Activated CD4-positive, alpha-beta memory T cell treated with anti-CD3 and anti-CD28 coated beads for 36 hours (primary cell): ENCODE measurements around the gene DNASE1L1. TPM values are rescaled to one million over a fixed set of nuclear protein-coding genes. Genes with fewer than 3 reads are reported as not detected.

Source experiments
- CTCF ChIA-PET: fragments of 350-600 bp; sonication (Branson Sonifier 250); formaldehyde crosslinking; loops from one replicate; lab custom pipeline; 2021; ENCODE audit warnings: antibody characterized with exemption, inconsistent platforms; lab: Charles Lee
- POLR2A ChIA-PET: fragments of 350-600 bp; sonication (Branson Sonifier 250); formaldehyde crosslinking; loops from one replicate; lab custom pipeline; 2021; ENCODE audit warnings: antibody characterized with exemption; lab: Charles Lee
- DNase-seq: peaks from one replicate; pipeline ENCODE4 v3.0.0-alpha.2; 2020
- H3K27ac Mint-ChIP-seq: one replicate; pipeline ENCODE4 v1.8.0; 2021; ENCODE audit warnings: mixed read lengths
- H3K27me3 Mint-ChIP-seq: one replicate; pipeline ENCODE4 v1.8.0; 2021; ENCODE audit warnings: mixed read lengths
- H3K36me3 Mint-ChIP-seq: one replicate; pipeline ENCODE4 v1.8.0; 2021; ENCODE audit warnings: mixed read lengths
- H3K4me1 Mint-ChIP-seq: one replicate; pipeline ENCODE4 v1.8.0; 2021; ENCODE audit warnings: low read depth, mixed read lengths
- H3K4me3 Mint-ChIP-seq: one replicate; pipeline ENCODE4 v1.8.0; 2021; ENCODE audit warnings: mild to moderate bottlenecking, mixed read lengths
- H3K9me3 Mint-ChIP-seq: one replicate; pipeline ENCODE4 v1.8.0; 2021; ENCODE audit warnings: mixed read lengths
- intact Hi-C: fragments of 100-400 bp; cut with micrococcal nuclease; formaldehyde crosslinking; loops from one replicate; pipeline ENCODE4 v1.15.1; 2023
- total RNA-seq, 2 experiments: library from RNA; stranded (reverse); gene quantifications; one replicate each; pipeline ENCODE4 v1.2.3, GENCODE V29; 2021

The DNASE1L1 gene
- total RNA-seq, 2 experiments from 2014 or later, result 12.5 to 13.3 TPM

- H3K36me3 Mint-ChIP-seq, result peaks cover 8% of the 10 kb centered on the region
- no peaks in the 10 kb centered on the region for H3K27me3 Mint-ChIP-seq
- H3K4me1 Mint-ChIP-seq, result peaks cover 24% of the 10 kb centered on the region
- H3K4me3 Mint-ChIP-seq, result peak within 1 kb of the TSS; percentile 83
- no peaks in the 10 kb centered on the region for H3K9me3 Mint-ChIP-seq
- peak; percentile 97 for DNase-seq
- CTCF ChIA-PET, result interaction anchor here (0.9 kb wide), 1 partner anchor 148 kb away, joined by 3 read pairs; no protein-coding TSS in a partner anchor
- intact Hi-C loops, result loop anchor here (1.0 to 10.0 kb wide), 5 partner anchors 10 to 451 kb away; partner anchors contain the start of genes GDI1, HCFC1, MECP2 and TMEM187
- POLR2A ChIA-PET, result interaction anchor here (0.6 to 1.1 kb wide), 3 partner anchors 8 to 20 kb away, joined by 3 read pairs; no protein-coding TSS in a partner anchor
- peak within 1 kb of the TSS; percentile 87 for H3K27ac Mint-ChIP-seq
Measured at GRCh38 chrX:154378799-154379568, 30.1 kb downstream of the DNASE1L1 start, which contains the start of gene EMD. Gene EMD, plus strand, starts transcription at chrX:154379295. Its CDS starts 190 bp downstream, at chrX:154379485.

GRCh38 chrX:154378059-154378798 lies 30.8 kb downstream of the DNASE1L1 start:
- peaks cover 8% of the 10 kb centered on the region for H3K36me3 Mint-ChIP-seq
- H3K4me1 Mint-ChIP-seq, result peaks cover 27% of the 10 kb centered on the region
- peak overlapping the region; percentile 82 for H3K27ac Mint-ChIP-seq
- ChIA-PET POLR2A (interaction anchor here (0.6 to 1.0 kb wide), 2 partner anchors 7 to 21 kb away, joined by 3 read pairs; no protein-coding TSS in a partner anchor), CTCF (interaction anchor here (0.5 to 0.9 kb wide), 2 partner anchors 149 kb away, joined by 3 read pairs; no protein-coding TSS in a partner anchor)
- peak overlapping the region; percentile 73 for H3K4me3 Mint-ChIP-seq
- H3K27me3 Mint-ChIP-seq, result no peaks in the 10 kb centered on the region
- H3K9me3 Mint-ChIP-seq, result no peaks in the 10 kb centered on the region
- intact Hi-C loops, result loop anchor here (1.0 to 10.0 kb wide), 4 partner anchors 59 to 450 kb away; partner anchors contain the start of genes GDI1, HCFC1, MECP2 and TMEM187
- DNase-seq, result peak; percentile 43

GRCh38 chrX:154376774-154377173 lies 32.3 kb downstream of the DNASE1L1 start:
- Mint-ChIP-seq H3K4me1 (peaks cover 34% of the 10 kb centered on the region), H3K36me3 (peaks cover 8% of the 10 kb centered on the region), H3K9me3 (no peaks in the 10 kb centered on the region), H3K27me3 (no peaks in the 10 kb centered on the region), H3K27ac (peak overlapping the region; percentile 82), H3K4me3 (no peak overlapping the region)
- POLR2A ChIA-PET, result no interaction called here
- CTCF ChIA-PET, result no interaction called here
- no peak for DNase-seq
- intact Hi-C loops, result loop anchor here (5.0 to 10.0 kb wide), 3 partner anchors 61 to 402 kb away; partner anchors contain the start of genes GDI1, HCFC1, MECP2 and TMEM187

GRCh38 chrX:154375156-154375504 lies 33.9 kb downstream of the DNASE1L1 start:
- intact Hi-C loops, result loop anchor here (5.0 to 10.0 kb wide), 3 partner anchors 62 to 400 kb away; partner anchors contain the start of genes GDI1, HCFC1, MECP2 and TMEM187
- Mint-ChIP-seq H3K4me1 (peaks cover 25% of the 10 kb centered on the region), H3K27ac (no peak overlapping the region), H3K27me3 (no peaks in the 10 kb centered on the region), H3K4me3 (peak overlapping the region; percentile 28), H3K9me3 (no peaks in the 10 kb centered on the region), H3K36me3 (peaks cover 4% of the 10 kb centered on the region)
- POLR2A ChIA-PET, result no interaction called here
- CTCF ChIA-PET, result no interaction called here
- DNase-seq, result no peak

- Mint-ChIP-seq H3K27me3 (no peaks in the 10 kb centered on the region), H3K9me3 (no peaks in the 10 kb centered on the region), H3K4me1 (peaks cover 23% of the 10 kb centered on the region), H3K27ac (no peak within 1 kb of the TSS), H3K36me3 (peaks cover 7% of the 10 kb centered on the region), H3K4me3 (peak within 1 kb of the TSS; percentile 70)
- intact Hi-C loops, result loop anchor here (5.0 to 10.0 kb wide), 3 partner anchors 63 to 400 kb away; partner anchors contain the start of genes GDI1, HCFC1, MECP2 and TMEM187
- CTCF ChIA-PET, result interaction anchor here (1.1 to 2.0 kb wide), 5 partner anchors 24 to 282 kb away, joined by 3 to 17 read pairs (median 7); partner anchors contain the start of genes ATP6AP1 and RPL10
- DNase-seq, result peak; percentile 38
- POLR2A ChIA-PET, result no interaction called here
Measured at GRCh38 chrX:154374313-154375155, 34.5 kb downstream of the DNASE1L1 start, which contains the start of gene FLNA. Gene FLNA, minus strand, starts transcription at chrX:154374634. Its CDS starts 3,389 bp downstream, at chrX:154371245.

- H3K4me1 Mint-ChIP-seq, result peaks cover 23% of the 10 kb centered on the region
- POLR2A ChIA-PET, result interaction anchor here (0.6 to 0.7 kb wide), 3 partner anchors 25 to 355 kb away, joined by 3 read pairs; no protein-coding TSS in a partner anchor
- H3K27me3 Mint-ChIP-seq, result no peaks in the 10 kb centered on the region
- peak; percentile 46 for DNase-seq
- intact Hi-C loops, result loop anchor here (10.0 kb wide), 1 partner anchor 399 kb away; the partner anchor contains the start of genes HCFC1 and TMEM187
- no peaks in the 10 kb centered on the region for H3K9me3 Mint-ChIP-seq
- H3K36me3 Mint-ChIP-seq, result peaks cover 7% of the 10 kb centered on the region
- CTCF ChIA-PET, result interaction anchor here (1.1 to 2.0 kb wide), 10 partner anchors 9 to 281 kb away, joined by 3 to 17 read pairs (median 6); partner anchors contain the start of genes ATP6AP1, G6PD, IKBKG and RPL10
- H3K27ac Mint-ChIP-seq, result no peak overlapping the region
- peak overlapping the region; percentile 70 for H3K4me3 Mint-ChIP-seq
Measured at GRCh38 chrX:154373340-154374306, 35.4 kb downstream of the DNASE1L1 start.

GRCh38 chrX:154372612-154373022 lies 36.4 kb downstream of the DNASE1L1 start:
- peak; percentile 58 for DNase-seq
- CTCF ChIA-PET, result interaction anchor here (1.2 to 2.0 kb wide), 8 partner anchors 10 to 174 kb away, joined by 3 to 17 read pairs (median 7); partner anchors contain the start of genes ATP6AP1, G6PD, IKBKG and RPL10
- POLR2A ChIA-PET, result interaction anchor here (0.7 kb wide), 1 partner anchor 273 kb away, joined by 3 read pairs; no protein-coding TSS in a partner anchor

GRCh38 chrX:154371789-154372300 lies 37.2 kb downstream of the DNASE1L1 start:
- H3K9me3 Mint-ChIP-seq, result no peaks in the 10 kb centered on the region
- intact Hi-C loops, result loop anchor here (10.0 kb wide), 1 partner anchor 397 kb away; the partner anchor contains the start of genes HCFC1 and TMEM187
- CTCF ChIA-PET, result no interaction called here
- H3K4me1 Mint-ChIP-seq, result peaks cover 25% of the 10 kb centered on the region
- H3K4me3 Mint-ChIP-seq, result peak overlapping the region; percentile 75
- no peaks in the 10 kb centered on the region for H3K27me3 Mint-ChIP-seq
- no peak for DNase-seq
- H3K36me3 Mint-ChIP-seq, result peaks cover 11% of the 10 kb centered on the region
- POLR2A ChIA-PET, result no interaction called here
- peak overlapping the region; percentile 89 for H3K27ac Mint-ChIP-seq

More at GRCh38 chrX:154372612-154373022, 36.4 kb downstream of the DNASE1L1 start:
- Mint-ChIP-seq H3K9me3 (no peaks in the 10 kb centered on the region), H3K4me1 (peaks cover 30% of the 10 kb centered on the region), H3K27ac (peak overlapping the region; percentile 89), H3K4me3 (peak overlapping the region; percentile 75), H3K27me3 (no peaks in the 10 kb centered on the region), H3K36me3 (peaks cover 11% of the 10 kb centered on the region)
- intact Hi-C loops, result loop anchor here (10.0 kb wide), 1 partner anchor 398 kb away; the partner anchor contains the start of genes HCFC1 and TMEM187

- Mint-ChIP-seq H3K4me1 (peaks cover 25% of the 10 kb centered on the region), H3K36me3 (peaks cover 15% of the 10 kb centered on the region), H3K9me3 (no peaks in the 10 kb centered on the region), H3K27ac (peak overlapping the region; percentile 83), H3K27me3 (no peaks in the 10 kb centered on the region), H3K4me3 (peak overlapping the region; percentile 75)
- POLR2A ChIA-PET, result interaction anchor here (0.7 to 1.0 kb wide), 3 partner anchors 8 to 144 kb away, joined by 3 read pairs; partner anchors contain the start of genes EMD and FAM3A
- CTCF ChIA-PET, result no interaction called here
- intact Hi-C loops, result loop anchor here (10.0 kb wide), 1 partner anchor 396 kb away; the partner anchor contains the start of genes HCFC1 and TMEM187
- DNase-seq, result peak; percentile 95
Measured at GRCh38 chrX:154371017-154371788, 37.9 kb downstream of the DNASE1L1 start.
